Transverse colon (tissue), 3 donors: Measurements from ENCODE around the gene FSCN2.

Experiments
- CTCF ChIP-seq, 5 experiments: fragments of 200-600 bp in 3 of 5; fragments of 450-650 bp in 2 of 5; sonication (generic) in 3 of 5; IDR thresholded peaks; 1 replicate in 2 of 5; 2 replicates in 3 of 5; pipeline ENCODE4 v1.5.1; 2016 to 2017; ENCODE audit warnings: antibody characterized with exemption in 5 of 5, inconsistent platforms in 3 of 5, mild to moderate bottlenecking in 2 of 5, moderate library complexity in 1 of 5
- POLR2A ChIP-seq: fragments of 450-650 bp; IDR thresholded peaks from one replicate; pipeline ENCODE4 v1.6.1; 2016; ENCODE audit warnings: antibody characterized with exemption, mild to moderate bottlenecking, moderate library complexity

GRCh38 chr17:81483085-81483861 is 44.9 kb upstream of the FSCN2 start:
- TF ChIP-seq POLR2A (no peak), CTCF (IDR thresholded peaks at IDR 0.05) (no peak)
